OCI-LY7 (cell line): ENCODE results near the gene TMEM266.

Experiments used
- CTCF ChIP-seq: fragments of 200-600 bp; sonication (generic); conservative IDR thresholded peaks from 2 replicates; pipeline ENCODE4 v1.5.1; 2014; ENCODE audit warnings: mild to moderate bottlenecking, antibody characterized with exemption, low read length, moderate library complexity, mixed read lengths
- EZH2phosphoT487 ChIP-seq: fragments of 200-600 bp; sonication (generic); IDR thresholded peaks from 2 replicates; pipeline ENCODE4 v1.6.1; 2018; ENCODE audit warnings: low read depth, borderline replicate concordance, mild to moderate bottlenecking, mixed run types, antibody characterized with exemption, low read length, moderate library complexity, mixed read lengths

DNA sequence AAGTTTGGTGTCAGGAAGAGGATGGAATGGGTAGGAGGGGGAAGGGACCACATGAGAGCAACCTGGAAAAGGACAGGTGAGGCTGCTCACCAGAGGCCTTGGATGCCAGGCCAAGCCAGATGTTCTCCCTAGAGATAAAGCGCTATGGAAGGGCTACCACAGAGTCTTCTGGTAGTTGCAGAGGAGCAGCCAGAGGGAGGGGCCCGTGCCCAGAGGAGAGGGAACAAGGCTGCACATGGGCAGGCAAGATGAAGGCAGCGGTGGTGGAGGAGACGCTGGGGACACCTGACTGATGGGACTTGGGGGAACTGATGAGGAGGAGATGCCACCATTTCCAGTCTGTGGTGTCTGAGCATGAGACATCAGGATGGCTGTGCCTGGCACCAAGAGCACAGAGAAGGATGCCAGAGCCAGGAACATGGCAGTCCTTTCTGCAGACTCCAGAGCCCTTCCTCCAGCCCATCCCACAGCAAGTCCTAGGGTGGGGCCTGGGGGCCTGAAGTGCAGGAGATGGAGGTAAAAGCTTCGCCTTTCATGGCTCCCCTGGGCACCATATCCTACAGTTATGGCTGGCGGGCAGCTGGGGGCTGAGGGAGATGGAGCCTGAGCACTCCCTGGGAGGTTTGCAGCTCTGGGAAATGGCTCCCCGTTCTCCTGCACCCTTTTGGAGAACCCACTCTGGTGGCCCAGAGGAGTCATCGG is 148.4 kb downstream of the TMEM266 start:
- TF ChIP-seq CTCF (no peak), EZH2phosphoT487 (no peak)
